ENCODE results near the gene FKBP5. TPM values are rescaled to one million over a fixed set of nuclear protein-coding genes. Genes with fewer than 3 reads are reported as not detected.

Gene FKBP5
- total and polyA plus RNA-seq, 10 of the 15 experiments (the other 5 are each of a cell fraction or from before 2014, with no cell fraction given), result 29.0 to 123 (median 62.3) TPM

- in situ Hi-C loops (cut with MboI) (no loop called here), intact Hi-C loops (cut with micrococcal nuclease; ENCODE audit: unreplicated experiment) (no loop called here)
- 90% methylated on average over 1 of the region's 1 CpG for WGBS (ENCODE audit: insufficient coverage, insufficient replicate concordance, low lambda C conversion rate, missing lambda C conversion rate)
- Histone ChIP-seq H3K27ac (ENCODE audit: control insufficient read depth, insufficient read depth) (no peak overlapping the region), H3K27me3 (replicated peaks in 1 of 2; ENCODE audit: control insufficient read depth in 2 of 2, insufficient read depth in 2 of 2, low read length in 1 of 2) (no peaks in the 10 kb centered on the region), H3K79me2 (ENCODE audit: control insufficient read depth, insufficient read depth, low read length) (no peaks in the 10 kb centered on the region), H3K4me2 (ENCODE audit: control insufficient read depth, insufficient read depth) (no peak overlapping the region), H3K4me1 (ENCODE audit: control insufficient read depth, insufficient read depth, low read length) (0 out of 2 replicates have a peak, but pooled peaks cover 5% of the 10 kb centered on the region), H4K20me1 (ENCODE audit: control insufficient read depth, insufficient read depth) (no peaks in the 10 kb centered on the region), H3K9me3 (replicated peaks; ENCODE audit: control insufficient read depth, insufficient read depth, low read length) (no peaks in the 10 kb centered on the region; the same call in 2 of the 3 replicates), H3K36me3 (ENCODE audit: control insufficient read depth in 2 of 2, insufficient read depth in 2 of 2, low read length in 1 of 2) (peaks cover 2% of the 10 kb centered on the region in 2 experiments; a peak in 3 of 4 replicates), H3K9ac (ENCODE audit: control insufficient read depth, insufficient read depth, low read length) (no peak overlapping the region), H3K4me3 (no peak overlapping the region), H2AFZ (ENCODE audit: control insufficient read depth, low read depth, low read length) (no peak overlapping the region)
- CTCF ChIA-PET, result interaction anchor here (1.5 to 2.8 kb wide), 3 partner anchors 25 to 142 kb away, joined by 3 to 10 read pairs (median 5); partner anchors contain the start of genes ARMC12 and RPL10A
- POLR2A ChIA-PET, result no interaction called here
- DNase-seq (ENCODE audit: low read depth, low spot score), result no peak
- RAD21 ChIA-PET (ENCODE audit: unreplicated experiment), result no interaction called here
- SMC1A ChIA-PET (ENCODE audit: uncharacterized antibody, unreplicated experiment), result interaction anchor here (0.9 to 3.1 kb wide), 6 partner anchors 12 to 127 kb away, joined by 3 to 12 read pairs (median 4); partner anchors contain the start of gene ARMC12
- TF ChIP-seq GABPA (IDR thresholded peaks at IDR 0.05; ENCODE audit: low read depth) (no peak), NRF1 (conservative IDR thresholded peaks at IDR 0.05; ENCODE audit: low read depth, low read length) (no peak), SUZ12 (IDR thresholded peaks at IDR 0.05; ENCODE audit: unreplicated experiment) (no peak), RCOR1 (conservative IDR thresholded peaks at IDR 0.05; ENCODE audit: low read depth, low read length) (no peak), KAT2A (conservative IDR thresholded peaks at IDR 0.05; ENCODE audit: control insufficient read depth, low read depth, low read length) (no peak), HDGF (IDR thresholded peaks at IDR 0.05) (no peak), E4F1 (IDR thresholded peaks at IDR 0.05; ENCODE audit: borderline replicate concordance, partially characterized antibody) (no peak), BCLAF1 (IDR thresholded peaks at IDR 0.05) (no peak), ASH2L (IDR thresholded peaks at IDR 0.05; ENCODE audit: borderline replicate concordance, low read depth) (no peak), ZNF622 (IDR thresholded peaks at IDR 0.05) (no peak), NFXL1 (IDR thresholded peaks at IDR 0.05; ENCODE audit: borderline replicate concordance) (no peak), CHD4 (IDR thresholded peaks at IDR 0.05) (no peak), SRF (IDR thresholded peaks at IDR 0.05; ENCODE audit: low read depth in 2 of 2, low read length in 2 of 2) (no peak)
- TF ChIP-seq, protein P1, sequence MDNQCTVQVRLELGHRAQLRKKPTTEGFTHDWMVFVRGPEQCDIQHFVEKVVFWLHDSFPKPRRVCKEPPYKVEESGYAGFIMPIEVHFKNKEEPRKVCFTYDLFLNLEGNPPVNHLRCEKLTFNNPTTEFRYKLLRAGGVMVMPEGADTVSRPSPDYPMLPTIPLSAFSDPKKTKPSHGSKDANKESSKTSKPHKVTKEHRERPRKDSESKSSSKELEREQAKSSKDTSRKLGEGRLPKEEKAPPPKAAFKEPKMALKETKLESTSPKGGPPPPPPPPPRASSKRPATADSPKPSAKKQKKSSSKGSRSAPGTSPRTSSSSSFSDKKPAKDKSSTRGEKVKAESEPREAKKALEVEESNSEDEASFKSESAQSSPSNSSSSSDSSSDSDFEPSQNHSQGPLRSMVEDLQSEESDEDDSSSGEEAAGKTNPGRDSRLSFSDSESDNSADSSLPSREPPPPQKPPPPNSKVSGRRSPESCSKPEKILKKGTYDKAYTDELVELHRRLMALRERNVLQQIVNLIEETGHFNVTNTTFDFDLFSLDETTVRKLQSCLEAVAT (IDR thresholded peaks at IDR 0.05), result no peak
- no TSS peak for BruUV-seq (replicated peaks)
- FAIRE-seq, result no peak
- ATAC-seq, result no peak
These were observed 79.1 kb downstream of the FKBP5 start for GRCh38 chr6:35609588-35609987.

Measured in GM12878 (cell line).